Activated CD4-positive, alpha-beta T cell treated with anti-CD3 and anti-CD28 coated beads for 48 hours (primary cell): ENCODE measurements around the gene NUTM2B.
"Not testable (repeated sequence)": the region's sequence is repeated elsewhere in the genome, so short reads cannot be mapped to it uniquely, and the experiment has no call there.

Experiments used
- DNase-seq: peaks from one replicate; pipeline ENCODE4 v3.0.0-alpha.2; 2020

The NUTM2B gene

GRCh38 chr10:79753601-79754000, 50.6 kb downstream of the NUTM2B start:
- not testable (repeated sequence) for DNase-seq

DNA sequence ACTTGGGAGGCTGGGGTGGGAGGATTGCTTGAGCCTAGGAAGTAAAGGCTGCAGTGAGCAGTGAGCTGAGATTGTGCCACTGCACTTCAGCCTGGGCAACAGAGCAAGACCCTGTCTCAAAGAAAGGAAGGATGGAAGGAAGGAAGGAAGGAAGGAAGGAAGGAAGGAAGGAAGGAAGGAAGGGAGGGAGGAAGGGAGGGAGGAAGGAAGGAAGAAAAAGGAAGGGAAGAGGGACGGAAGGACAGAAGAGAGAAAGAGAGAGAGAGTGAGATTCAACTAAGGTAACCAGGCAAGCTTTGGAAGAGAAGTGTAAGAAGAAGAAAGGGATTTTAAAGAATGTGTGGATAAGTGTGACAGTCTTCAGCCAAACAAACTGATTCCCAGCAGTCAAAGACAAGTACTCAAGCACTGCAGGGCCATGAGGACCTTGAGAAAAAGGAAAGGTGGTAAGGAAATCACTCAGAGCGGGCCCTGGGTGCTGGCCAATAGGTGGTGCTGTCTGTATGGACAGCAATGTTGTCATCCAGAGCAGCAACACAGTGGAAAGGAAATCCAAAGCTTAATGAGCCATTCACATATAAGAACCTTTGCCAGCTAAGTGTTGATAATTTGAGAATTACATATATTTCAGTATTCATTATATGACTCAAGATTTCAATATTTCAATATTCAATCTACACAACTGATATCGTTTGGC, 55.4 kb downstream of the NUTM2B start:
- not testable (repeated sequence) for DNase-seq
